Anterior cingulate cortex (tissue), 58 donors: ENCODE data around the gene MEIKIN.

Experiments
- DNase-seq, 58 donors: peaks; one replicate each; lab custom pipeline; 2025; lab: John Stamatoyannopoulos, UW

Gene MEIKIN

DNA sequence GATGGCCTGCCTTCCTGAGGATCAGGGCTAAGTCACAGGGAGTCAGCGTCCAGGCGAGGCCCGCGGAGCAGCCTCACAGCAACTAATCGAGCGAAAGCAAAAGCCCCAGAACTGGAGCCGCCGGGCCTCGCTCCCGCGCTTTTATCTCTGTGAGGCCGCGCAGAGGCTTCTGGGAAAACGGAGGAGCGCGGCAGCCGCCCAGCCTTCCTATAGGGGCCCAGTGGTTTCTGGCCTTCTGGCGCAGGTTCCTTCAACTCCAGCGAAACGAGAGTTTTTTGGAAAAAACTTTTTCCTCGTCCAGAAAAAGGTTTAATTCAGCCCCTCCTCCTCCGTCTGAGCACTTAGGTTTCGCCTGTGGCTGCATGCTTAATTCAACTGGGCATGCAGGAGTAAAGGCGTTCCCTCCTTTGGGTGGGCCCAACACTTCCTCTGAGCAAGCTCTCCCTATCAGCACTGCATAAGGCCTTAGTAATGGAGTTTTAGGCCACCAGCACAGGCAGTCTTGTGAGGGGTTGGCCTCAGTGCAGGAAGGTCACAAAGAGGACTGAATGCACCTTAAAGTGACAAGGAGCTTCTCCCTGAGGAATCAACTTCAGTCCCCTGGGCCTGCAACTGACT, at the start of gene MEIKIN:
MEIKIN (minus strand) TSS at position 113 of the 618 bp plus-strand sequence. CDS start 158 bp downstream, outside the sequence.
- DNase-seq: no peak

GRCh38 chr5:131994533-131995226, 49.2 kb upstream of the MEIKIN start:
- no peak for DNase-seq

- DNase-seq: no peak
Measured at GRCh38 chr5:131994090-131994489, 48.6 kb upstream of the MEIKIN start.

GRCh38 chr5:131993676-131994075, 48.2 kb upstream of the MEIKIN start:
- no peak for DNase-seq

DNA sequence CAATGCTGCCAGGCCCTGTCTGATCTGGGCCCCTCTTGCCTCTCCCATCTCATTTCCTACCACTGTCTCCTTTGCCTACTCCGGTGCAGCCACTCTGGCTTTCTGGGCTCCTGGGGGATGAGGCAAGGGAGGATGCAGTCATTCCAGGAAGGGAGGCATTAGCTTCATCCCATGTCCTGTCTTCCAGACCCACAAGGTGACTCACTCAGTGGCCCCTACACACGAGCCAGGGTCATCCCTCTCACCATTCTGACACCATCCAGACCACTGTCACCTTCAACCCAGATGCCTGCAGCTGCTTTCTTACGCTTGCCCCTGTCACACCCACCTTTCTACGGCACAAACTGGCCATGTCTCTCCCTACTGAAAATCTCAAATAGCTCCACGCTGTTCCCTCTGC, 46.9 kb upstream of the MEIKIN start:
- no peak for DNase-seq

DNA sequence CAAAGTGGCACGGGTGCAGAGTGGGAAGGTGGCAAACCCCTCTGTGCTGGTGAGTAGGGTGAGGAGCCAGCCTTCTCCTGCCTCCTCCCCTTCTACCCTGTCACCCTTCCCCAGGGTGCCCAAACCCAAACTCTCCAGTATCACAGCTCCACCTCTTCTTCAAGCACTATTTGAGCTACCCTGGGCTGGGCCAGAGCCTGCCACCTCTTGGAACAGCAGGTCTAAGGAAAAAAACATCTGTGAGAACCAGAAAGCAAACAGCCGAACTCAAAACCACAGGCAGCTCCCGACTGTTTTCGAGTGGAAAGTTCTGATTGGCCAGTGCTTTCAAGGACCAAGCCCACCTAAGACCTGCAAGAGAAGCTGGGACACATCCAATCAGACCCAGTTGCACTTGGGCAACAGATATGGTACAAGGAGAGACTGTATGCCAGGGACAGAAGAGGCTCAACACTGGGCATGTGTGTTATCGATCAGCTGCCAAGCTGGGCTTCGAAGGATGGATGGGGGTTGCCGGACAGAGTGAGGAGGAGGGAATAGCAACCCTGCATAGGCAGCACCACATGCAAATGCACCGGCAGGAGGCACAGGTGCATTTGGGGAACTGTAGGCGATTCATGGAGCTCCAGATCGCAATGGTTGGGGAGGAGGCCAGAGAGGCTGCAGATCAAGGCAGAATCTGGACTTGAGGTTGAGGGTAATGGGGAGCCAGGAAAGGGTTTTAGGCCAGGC, 46.3 kb upstream of the MEIKIN start:
- DNase-seq: no peak

- DNase-seq: no peak
Measured at GRCh38 chr5:131990716-131991115, 45.3 kb upstream of the MEIKIN start.

DNA sequence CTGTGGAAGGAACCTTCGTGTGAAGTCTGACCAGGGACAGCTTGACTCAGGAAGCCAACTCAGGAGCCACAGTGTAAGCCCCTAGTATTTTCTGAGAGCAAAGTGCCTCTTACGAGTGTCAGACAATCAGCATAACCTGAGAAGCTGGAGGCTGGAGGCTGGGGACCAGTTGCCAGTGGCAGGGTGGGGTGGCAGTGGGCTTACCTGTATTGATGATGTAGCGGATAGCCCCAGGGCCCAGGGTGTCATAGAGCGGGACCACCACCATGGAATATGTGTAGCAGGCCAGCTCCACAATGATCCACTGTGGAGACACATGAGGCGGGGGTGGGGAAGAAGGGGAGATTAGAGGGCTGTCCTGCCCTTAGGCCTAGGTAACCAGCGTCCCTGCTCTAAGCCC, 43.1 kb upstream of the MEIKIN start:
- no peak for DNase-seq

DNA sequence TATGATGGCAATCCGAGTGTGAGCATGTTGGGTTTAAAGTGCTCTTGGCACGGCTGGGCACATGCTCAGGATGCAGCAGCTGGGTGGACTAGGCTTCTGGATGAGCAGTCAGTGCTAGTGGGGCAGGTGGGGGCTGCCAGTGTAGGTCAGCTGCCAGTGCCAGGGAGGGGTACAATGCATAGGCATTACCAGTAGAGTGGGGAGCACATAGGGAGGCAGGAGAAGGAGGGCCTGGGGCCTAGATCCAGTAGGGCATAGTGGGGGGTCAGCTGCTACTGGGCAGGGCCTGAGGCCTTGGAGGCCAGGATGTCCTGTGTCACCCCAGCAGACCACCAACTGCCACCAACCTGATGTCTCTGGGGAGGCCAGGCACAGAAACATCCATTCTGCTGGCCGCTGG, 41.8 kb upstream of the MEIKIN start:
- DNase-seq: no peak

DNA sequence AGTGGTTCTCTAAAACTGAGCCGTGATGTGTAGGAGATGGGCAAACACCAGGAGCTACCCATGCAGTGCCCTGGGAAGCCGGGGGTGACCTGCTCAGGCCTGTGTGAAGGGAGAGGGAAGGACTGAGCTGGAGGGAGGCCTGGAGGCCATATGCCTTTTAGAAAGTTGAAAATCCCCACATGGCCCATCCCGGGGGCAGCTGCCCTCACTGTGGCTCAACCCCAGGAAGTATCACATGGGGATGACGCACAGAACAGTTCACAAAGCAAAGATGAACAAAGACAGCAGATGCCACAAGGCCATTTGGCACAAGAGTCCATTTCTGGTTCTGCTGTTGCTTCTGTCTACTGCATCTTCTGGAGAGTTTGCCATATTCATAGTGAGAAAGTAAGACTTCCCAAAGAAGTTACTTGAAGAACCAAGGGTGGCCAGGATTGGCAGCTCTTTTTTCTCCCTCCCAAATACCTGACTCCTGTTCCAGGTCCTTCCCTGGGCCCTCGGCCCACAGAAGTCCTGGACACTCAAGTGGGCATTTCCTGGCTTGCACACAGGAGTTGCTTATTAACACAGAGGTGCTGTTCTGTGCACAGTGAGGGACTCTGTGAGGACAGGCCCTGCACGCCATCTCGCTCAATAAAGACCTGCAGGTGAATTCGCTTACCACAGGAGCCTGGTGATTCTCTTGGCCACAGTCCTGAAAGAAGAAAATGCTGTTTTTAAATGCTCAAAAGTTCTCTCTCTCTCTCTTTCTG, 40.9 kb upstream of the MEIKIN start:
- peak in 17 of 58 donors; percentile 11 to 68 (median 27) for DNase-seq

DNA sequence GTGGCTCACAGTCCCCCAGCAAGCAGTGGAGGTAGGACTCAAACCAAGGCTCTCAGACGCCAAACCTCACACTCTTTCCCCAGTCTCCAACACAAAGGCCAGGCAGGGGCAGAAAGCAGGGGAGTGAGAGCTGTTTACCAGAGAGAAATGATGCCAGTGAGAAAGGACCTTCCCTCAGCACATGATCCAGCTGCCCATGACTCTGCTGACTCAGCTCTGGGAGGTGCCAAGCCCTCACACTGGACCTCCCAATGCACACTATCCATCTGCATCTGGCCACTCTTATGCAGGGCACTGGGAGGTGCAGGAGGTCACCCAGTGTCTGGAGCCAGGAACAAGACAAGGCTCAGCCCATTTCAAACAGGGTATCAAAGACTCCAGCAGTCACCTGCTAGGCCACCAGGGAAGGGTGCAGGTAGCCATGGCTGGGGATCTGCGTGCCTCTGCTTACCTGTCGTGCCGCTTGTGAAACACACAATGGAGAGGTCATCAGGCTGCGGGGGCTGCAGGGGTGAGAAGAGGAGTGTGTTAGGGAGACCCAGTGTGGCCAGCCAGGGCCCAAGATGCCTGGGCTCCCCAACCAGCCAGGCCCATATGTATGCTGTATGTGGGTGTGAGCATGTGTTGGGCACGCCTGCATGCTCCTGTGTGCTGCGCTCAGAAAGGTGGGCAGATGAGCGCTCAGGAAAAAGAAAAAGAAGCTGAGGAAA, 39.6 kb upstream of the MEIKIN start:
- DNase-seq: peak in 11 of 58 donors; percentile 13 to 67 (median 32)

DNA sequence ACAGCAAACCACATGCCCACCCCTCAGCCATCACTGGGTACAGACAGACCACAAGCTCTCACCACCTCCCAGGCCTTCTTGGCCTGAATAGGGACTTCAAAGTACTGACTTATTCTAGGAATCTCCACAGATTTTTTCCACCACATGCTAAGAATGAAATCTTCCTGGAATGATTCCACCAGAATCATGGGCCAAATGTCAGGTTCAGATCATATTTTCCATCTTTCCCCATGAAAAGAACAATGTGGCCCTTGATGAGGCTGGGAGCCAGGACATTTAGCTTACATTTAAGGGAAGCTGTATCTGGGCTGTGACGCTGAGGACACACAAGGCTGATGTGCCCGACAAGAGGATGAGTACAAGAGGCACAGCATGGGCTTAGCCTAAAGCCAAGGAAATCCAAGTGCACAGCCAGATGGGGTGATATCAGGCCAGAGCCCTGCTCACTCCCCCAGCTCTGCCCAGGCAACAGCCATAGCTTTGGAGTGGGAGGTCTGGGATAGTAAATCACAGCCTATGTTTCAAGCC, 37.8 kb upstream of the MEIKIN start:
- no peak for DNase-seq

GRCh38 chr5:131981516-131981915, 36.1 kb upstream of the MEIKIN start:
- DNase-seq: no peak

DNA sequence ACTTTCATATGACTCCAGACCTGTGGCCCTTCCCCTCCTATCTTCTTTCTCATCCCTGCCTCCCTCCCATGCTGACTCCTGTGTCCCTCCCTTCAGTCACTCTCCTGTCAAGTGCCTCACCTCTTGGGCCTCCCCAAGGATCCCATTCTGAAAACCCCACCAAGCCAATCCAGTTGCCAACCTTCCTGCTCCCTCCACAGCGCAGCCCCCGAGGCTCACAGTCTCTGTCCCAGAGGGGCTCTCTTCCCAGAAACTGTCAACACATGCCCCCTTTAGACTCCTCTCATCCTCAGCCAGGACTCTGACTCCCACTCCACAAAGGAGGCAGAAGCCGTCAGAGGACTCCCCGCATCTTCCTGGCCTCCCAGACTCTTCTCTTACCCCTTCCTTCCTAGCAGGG, 35.2 kb upstream of the MEIKIN start:
- DNase-seq: no peak

GRCh38 chr5:131979816-131980215, 34.4 kb upstream of the MEIKIN start:
- DNase-seq: peak in 16 of 58 donors; percentile 2 to 60 (median 26)

DNA sequence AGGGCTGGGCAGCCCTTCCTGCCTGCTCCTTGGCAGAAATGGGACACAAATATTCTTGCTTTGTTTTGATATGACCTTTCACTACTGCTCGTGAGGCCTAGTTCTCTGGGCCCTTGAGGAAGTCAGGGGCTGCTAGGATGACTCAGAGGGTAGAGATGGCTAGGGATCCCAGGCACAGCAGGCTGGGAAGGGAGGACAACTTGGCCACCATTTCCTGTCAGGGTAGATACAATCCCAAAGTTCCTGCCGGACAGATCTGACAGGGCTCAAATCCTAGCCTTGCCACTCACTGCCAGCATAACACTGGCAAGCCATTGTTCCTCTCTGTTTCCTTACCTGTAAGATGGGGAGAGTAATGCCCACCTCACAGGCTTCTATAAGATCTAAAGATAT, 31.7 kb upstream of the MEIKIN start:
- peak in 2 of 58 donors; percentile 17 to 45 for DNase-seq

DNA sequence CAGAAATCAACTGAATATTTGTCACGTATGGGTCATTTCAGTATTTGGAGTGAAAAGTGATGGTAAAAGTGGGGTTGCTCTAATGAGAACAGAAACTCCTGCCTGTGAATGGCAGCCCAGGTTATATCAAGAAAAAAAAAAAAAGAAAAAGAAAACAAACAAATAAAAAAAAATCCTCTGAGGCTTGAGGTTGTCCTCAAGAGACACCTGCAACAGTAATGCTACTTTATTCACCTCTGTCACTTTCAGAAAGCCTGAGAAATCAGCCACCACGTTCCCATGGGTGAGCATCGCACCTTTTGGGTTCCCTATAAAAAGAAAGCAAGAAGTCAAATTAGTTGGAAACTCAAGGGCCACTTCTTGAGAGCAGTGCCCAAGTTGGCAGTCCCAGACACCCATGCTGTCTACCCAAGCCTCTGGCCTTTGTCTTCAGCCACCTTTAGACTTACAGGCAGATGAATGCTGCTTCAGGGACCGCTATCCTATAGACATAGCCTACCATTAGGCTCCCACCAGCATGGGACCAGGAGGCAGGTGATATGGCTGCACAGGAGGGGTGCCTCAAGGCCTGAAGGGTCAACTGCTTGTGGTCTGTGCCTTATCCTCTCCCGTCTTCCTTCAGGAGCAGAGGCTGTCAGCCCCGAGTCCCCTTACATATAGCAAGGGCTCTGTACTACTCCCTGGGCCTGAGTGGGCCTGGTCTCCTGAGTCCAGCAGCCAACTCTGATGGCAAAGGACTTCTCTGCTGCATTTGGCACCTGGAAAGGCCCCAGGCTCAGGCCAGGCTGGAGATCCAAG, 31.1 kb upstream of the MEIKIN start:
- peak in 4 of 58 donors; percentile 18 to 32 (median 25) for DNase-seq

GRCh38 chr5:131974956-131975726, 29.7 kb upstream of the MEIKIN start:
- no peak for DNase-seq
